ENCODE data around the gene PHB1.
"Not testable (repeated sequence)": the region's sequence is repeated elsewhere in the genome, so short reads cannot be mapped to it uniquely, and the experiment has no call there.

Gene PHB1

GRCh38 chr17:49406421-49407061 is 8.1 kb downstream of the PHB1 start:
- DNase-seq (ENCODE audit: low read depth in 2 of 2), result no peak

DNA sequence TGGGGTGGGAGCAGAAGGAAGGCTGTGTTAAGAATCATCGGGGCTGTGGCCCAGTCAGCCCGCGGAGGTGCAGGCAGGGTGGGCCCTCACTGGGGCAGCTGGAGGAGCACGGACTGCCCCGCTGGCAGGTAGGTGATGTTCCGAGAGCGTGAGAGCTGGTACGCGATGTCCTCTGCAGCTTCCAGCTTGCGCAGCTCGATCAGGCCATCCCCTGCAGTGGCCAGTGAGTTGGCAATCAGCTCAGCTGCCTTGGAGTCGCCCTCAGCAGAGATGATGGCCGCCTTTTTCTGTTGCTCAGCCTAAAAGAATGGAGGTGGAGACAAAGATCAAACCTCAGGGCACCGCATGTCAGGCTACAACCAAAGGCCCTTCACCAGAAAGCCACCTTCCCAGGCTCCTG is 9.8 kb downstream of the PHB1 start:
- no peak for DNase-seq (ENCODE audit: low read depth in 2 of 2)

DNA sequence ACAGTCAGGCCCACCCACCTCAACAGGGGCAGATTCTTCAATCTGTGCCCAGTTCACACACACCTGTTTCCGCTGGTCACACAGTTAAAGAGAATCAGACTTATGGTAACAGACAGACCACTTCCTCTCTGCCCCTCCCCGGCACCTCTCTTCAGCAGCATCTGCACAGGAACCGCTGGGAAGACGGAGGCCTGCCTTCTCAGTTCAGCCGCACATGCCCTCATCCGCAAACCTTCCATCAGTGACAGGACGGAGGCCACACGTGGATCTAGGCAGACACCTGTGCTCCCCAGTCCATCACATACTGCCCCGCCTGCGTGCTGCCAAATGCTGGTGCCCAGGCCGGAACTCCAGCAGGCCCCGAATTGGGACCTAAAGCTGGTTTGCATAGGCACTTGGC is 10.3 kb downstream of the PHB1 start:
- DNase-seq (ENCODE audit: low read depth in 2 of 2), result no peak

- no peak for DNase-seq (ENCODE audit: low read depth in 2 of 2)
These were observed 11.0 kb downstream of the PHB1 start for GRCh38 chr17:49403514-49404289.

DNA sequence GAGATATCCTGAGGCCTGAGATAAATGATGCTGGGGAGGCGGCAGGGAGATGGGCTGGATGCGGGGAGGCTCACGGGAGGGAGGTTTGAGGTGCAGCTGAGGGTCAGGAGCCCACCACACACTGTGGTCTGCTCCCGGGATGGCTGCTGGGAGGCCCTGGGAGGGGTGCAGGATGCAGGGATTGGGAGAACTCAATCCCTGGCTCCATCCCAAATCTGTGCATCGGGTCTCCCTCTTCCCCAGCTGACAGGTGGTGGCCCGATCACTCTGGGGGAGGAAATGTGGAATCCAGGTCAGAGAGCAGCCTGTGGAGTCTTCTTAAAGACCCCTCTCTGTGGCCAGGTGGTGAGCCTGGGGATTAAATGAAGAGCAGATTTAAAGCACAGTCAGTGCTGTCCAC is 12.0 kb downstream of the PHB1 start:
- no peak for DNase-seq (ENCODE audit: low read depth in 2 of 2)

DNA sequence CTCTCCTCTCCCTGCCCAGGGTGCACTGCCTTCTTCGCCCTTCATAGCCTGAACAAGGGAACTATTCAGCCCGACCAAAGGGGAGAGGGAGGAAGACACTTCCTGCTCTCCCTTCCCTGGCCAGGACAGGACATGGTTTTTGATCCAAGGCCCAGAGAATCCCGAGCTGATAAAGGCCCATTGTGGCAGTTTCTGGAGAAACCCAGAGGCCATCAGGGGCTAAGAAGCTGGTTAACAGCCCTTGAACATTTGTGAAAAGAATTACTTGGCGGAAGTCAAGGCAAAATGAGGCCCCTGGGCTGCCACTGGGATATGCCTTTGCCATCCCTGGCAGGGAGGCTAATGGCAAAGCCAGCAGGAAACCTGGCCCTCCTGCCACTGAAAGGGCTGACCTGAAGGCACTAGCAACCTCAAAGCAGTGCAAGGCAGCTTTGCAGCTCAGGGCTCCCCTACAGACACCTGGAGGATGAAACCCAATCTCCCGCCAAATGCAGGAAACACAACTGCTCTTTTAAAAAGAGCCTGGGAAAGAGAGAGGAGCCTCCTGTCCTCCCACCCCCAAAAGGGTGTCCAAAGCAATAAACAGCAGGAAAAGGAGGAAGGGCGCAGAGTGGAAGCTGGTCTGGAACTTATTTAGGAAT is 12.6 kb downstream of the PHB1 start:
- DNase-seq (ENCODE audit: low read depth in 2 of 2), result no peak

DNA sequence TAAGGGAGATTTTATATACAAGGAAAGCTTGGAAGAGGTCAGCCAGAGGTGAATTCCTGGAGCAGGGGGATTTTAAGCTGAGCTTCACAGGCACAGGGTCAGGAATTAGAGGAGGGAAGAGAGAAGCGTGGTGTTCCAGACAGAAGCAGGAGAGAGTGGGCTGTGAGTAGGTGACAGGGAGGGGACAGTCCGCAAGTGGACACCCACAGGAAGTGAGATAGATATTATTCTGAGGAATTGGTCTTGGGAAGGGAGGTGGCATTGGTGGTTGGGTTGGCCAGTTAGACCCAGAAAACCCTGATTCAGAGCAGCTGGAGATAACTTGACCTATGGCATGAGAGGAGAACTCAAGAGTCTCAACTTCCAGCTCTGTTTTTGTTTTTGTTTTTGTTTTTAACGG is 14.7 kb downstream of the PHB1 start:
- no peak for DNase-seq (ENCODE audit: low read depth in 2 of 2)

DNA sequence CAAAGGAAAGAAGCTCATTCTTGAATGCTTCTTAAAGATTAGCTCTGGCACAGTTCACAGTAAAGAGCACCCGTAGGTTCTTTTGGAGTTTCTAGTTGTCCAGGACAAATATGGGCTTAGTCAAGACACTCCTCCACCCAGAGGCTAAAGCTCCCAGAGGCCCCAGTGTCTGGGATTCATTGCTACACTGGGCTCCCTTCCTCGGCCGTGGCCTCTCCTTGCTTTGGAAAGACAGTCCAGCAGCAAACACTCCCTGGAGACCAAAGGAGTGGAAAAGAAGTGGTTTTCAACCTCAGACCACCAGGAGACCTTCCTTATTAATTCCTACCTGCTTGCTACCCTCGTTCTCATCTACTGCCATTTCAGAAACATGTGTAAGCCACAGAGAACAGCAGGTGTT is 17.1 kb downstream of the PHB1 start:
- DNase-seq (ENCODE audit: low read depth in 2 of 2), result no peak

- no peak for DNase-seq (ENCODE audit: low read depth in 2 of 2)
These were observed 21.0 kb downstream of the PHB1 start for GRCh38 chr17:49393491-49394255.

GRCh38 chr17:49390548-49391324 is 23.9 kb downstream of the PHB1 start:
- no peak for DNase-seq (ENCODE audit: low read depth in 2 of 2)

DNA sequence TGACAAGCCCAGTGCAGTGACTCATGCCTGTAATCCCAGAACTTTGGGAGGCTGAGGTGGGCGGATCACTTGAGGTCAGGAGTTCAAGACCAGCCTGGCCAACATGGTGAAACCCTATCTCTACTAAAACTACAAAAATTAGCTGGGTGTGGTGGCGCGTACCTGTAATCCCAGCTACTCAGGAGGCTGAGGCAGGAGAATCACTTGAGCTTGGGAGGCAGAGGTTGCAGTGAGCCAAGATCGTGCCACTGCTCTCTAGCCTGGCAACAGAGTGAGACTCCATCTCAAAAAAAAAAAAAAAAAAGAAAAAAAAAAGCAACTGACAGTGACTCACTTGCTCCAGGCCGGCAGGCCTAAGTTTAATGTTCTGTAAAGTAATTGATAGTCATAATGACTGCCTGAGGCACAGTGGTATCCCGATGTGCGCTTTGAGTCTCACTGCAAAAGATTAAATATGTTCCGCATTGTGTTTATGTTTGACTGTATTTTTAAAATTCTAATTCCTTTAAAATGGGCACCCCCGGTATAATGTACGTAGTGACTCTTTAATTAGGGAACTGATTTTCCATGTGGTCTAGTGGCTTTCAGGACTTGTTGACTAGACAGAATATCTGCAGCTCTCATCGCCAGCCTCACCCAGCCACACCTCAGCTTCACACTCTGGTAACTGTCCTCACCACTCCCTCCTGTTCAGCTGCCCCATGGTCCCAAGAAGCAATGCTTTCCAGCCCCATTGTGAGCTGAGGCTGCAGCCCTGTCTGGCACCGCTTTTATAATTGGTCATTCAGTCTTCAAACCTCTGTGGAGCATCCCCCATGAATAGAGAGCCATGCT is 25.0 kb downstream of the PHB1 start:
- DNase-seq (ENCODE audit: low read depth in 2 of 2), result not testable (repeated sequence)

GRCh38 chr17:49388692-49389513 is 25.8 kb downstream of the PHB1 start:
- DNase-seq (ENCODE audit: low read depth in 2 of 2), result no peak

- no peak for DNase-seq (ENCODE audit: low read depth in 2 of 2)
These were observed 26.4 kb downstream of the PHB1 start for GRCh38 chr17:49388290-49388640.

DNA sequence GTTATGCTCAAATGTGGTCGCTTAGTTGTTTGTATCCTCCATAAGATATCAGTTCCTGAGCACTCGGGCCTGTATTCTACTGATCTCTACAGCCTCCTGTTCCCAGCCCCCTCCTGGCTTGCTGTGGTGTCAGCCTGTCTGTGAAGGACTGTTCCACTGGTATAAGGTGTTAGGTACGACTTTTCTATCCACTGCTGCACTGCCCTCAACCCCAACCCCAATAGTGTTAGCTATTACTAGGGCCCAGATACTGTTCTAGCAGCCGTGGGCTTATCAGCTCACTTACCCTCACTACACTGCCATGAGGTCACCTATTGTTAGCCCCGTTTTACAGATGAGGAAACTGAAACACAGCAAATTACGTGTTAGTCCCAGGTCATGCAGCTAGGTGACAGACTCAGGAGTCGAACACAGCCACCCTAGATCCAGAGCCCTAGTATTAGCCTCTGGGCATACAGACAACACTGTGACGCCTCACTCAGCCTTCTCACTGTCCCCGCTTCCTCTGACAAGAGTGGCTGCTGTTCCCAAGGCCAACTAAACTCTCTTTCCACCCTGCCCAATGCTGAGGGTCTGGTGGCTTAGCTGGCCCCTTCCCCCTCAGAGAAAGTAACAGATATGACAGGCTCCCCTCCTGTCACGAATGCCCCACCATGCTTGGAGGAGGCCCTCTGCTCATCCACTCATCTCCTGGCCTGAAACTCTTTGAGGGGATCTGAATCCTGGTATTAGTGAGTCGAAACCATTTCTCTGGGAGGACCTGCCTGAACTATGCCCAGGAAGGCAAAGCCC is 27.0 kb downstream of the PHB1 start:
- no peak for DNase-seq (ENCODE audit: low read depth in 2 of 2)

- no peak for DNase-seq (ENCODE audit: low read depth in 2 of 2)
These were observed 28.3 kb downstream of the PHB1 start for GRCh38 chr17:49386373-49386772.

GRCh38 chr17:49384951-49385350 is 29.7 kb downstream of the PHB1 start:
- no peak for DNase-seq (ENCODE audit: low read depth in 2 of 2)

DNA sequence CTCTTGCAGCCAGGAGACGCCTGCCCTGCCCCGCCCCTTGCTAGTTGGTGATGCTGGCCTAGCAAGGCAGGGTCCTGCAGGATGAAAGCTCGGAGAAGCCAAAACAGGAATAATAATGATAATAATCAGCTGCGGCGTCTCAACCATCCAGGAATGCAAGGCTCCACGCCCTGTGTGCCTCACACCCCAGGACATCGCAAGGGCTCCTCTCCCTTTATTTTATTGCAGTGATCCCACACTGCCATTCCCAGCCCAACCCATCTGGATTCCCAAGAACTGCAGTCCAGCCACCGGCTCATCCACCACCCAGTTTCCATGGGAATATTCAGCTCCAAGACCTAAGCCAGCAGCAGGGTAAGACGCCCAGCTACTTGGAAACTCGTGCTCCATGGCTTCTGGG is 31.6 kb downstream of the PHB1 start:
- no peak for DNase-seq (ENCODE audit: low read depth in 2 of 2)

DNA sequence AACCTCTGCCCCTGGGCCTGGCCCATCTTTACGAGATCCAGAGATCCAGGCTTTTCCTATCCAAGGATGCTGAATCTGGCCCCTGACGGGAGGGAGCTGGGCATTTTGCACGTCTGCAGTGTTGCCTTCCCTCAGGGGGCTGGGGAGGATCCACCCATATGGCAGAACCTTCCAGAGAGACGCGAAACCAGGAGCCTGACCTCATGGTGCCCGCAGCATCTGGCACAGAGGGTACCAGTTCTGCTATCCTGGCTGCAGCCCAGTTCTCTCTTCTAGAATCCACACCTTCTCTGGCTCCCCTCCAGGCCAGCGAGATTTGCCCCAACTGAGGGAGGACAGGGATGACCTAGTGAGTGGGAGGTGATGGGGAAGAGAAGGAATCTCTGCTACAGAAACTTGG is 32.1 kb downstream of the PHB1 start:
- no peak for DNase-seq (ENCODE audit: low read depth in 2 of 2)

DNA sequence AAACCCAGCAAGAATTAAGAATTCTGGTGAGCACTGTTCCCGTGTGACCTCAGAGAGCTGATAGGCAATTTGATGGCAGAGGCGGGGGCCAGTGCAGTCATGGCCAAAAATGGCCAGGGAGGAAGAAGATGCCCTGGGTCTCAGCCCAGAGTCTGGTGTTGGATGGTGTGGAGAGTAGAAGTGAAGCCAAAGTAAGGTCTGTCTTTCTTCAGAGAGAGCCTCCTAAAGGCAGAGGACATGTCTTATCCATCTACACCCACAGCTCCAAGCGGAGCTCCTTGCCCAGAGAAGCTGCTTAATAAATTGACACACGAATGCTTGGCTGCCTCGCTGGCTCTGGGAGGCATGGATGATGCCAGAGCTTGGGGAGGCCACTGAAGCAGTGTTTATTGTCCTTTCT is 32.9 kb downstream of the PHB1 start:
- no peak for DNase-seq (ENCODE audit: low read depth in 2 of 2)

Measured in stimulated activated CD8-positive, alpha-beta memory T cell treated with anti-CD3 and anti-CD28 coated beads, Interleukin-15, amount 100 ng/mL, for 48 hours (primary cell).